ENCODE measurements around the gene IL10RB. TPM values are rescaled to one million over a fixed set of nuclear protein-coding genes. Genes with fewer than 3 reads are reported as not detected.
"Not testable (repeated sequence)": the region's sequence is repeated elsewhere in the genome, so short reads cannot be mapped to it uniquely, and the experiment has no call there.

The IL10RB gene
- total RNA-seq, 1 donor from 2014 or later, result 13.8 TPM

DNA sequence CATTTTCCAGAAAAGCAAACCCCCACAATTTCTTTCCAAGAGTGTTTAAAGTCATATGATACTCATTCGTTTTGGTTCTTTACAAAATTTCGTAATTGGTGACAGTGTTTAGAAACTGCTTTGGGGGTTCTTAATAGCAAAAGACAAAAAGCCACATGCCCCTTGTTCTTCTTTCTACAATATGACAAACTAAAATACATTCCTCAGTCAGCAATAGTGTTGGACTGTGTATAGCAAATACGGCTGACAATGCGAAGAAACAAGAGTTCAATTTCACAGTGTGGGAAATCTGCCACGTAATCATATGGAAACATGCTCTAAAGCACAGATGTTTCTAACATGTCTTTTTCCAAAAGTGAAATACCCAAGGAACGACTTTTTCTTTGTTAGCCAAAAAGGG, 51.0 kb downstream of the IL10RB start:
- H3K27me3 Mint-ChIP-seq, result peaks cover 29% of the 10 kb centered on the region
- no peaks in the 10 kb centered on the region for H3K4me1 Mint-ChIP-seq (ENCODE audit: unreplicated experiment)
- no peak for DNase-seq (ENCODE audit: extremely low spot score, unreplicated experiment)
- TF ChIP-seq, protein P1, sequence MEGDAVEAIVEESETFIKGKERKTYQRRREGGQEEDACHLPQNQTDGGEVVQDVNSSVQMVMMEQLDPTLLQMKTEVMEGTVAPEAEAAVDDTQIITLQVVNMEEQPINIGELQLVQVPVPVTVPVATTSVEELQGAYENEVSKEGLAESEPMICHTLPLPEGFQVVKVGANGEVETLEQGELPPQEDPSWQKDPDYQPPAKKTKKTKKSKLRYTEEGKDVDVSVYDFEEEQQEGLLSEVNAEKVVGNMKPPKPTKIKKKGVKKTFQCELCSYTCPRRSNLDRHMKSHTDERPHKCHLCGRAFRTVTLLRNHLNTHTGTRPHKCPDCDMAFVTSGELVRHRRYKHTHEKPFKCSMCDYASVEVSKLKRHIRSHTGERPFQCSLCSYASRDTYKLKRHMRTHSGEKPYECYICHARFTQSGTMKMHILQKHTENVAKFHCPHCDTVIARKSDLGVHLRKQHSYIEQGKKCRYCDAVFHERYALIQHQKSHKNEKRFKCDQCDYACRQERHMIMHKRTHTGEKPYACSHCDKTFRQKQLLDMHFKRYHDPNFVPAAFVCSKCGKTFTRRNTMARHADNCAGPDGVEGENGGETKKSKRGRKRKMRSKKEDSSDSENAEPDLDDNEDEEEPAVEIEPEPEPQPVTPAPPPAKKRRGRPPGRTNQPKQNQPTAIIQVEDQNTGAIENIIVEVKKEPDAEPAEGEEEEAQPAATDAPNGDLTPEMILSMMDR (conservative IDR thresholded peaks at IDR 0.05), result no peak
- no peak overlapping the region for H3K27ac Mint-ChIP-seq
- peaks cover 5% of the 10 kb centered on the region for H3K9me3 Mint-ChIP-seq
- H3K4me3 Mint-ChIP-seq, result no peak overlapping the region
- no peaks in the 10 kb centered on the region for H3K36me3 Mint-ChIP-seq

DNA sequence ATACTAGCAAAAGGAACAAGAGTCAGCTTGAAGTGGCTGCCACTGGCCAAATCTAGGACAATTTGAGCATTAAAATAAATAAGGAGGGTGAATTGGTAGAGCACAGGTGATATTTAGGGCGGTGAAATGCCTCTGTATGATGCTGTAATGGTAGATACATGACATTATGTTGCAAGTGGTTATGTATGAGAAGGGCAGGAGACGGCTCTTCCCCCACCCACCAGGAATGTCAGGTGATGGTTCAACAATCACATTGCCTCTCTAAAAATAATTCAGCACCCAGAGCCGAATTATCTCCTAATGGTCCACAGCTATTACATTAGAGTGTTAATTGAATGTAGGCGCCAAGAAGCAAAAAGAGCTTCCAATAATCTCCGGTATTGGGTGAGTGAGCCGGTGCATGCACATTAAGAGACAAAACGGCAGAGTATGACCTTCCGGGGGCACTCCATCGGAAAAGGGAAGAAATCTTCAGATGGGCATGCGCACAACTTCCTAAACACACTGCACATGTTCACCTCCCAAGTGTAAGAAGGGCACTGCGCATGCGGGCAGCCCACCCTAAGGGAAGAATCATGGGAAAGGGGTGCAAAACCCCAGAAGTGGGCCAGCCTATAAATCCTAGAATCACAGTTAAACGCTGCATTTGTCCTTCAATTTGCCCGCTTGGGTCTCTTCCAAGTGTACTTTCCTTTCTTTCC, 51.8 kb downstream of the IL10RB start:
- Mint-ChIP-seq H3K9me3 (peaks cover 5% of the 10 kb centered on the region), H3K27me3 (peaks cover 29% of the 10 kb centered on the region), H3K4me1 (ENCODE audit: unreplicated experiment) (no peaks in the 10 kb centered on the region), H3K36me3 (no peaks in the 10 kb centered on the region), H3K27ac (no peak overlapping the region), H3K4me3 (no peak overlapping the region)
- DNase-seq (ENCODE audit: extremely low spot score, unreplicated experiment), result no peak
- TF ChIP-seq, protein P1 (conservative IDR thresholded peaks at IDR 0.05), result no peak

DNA sequence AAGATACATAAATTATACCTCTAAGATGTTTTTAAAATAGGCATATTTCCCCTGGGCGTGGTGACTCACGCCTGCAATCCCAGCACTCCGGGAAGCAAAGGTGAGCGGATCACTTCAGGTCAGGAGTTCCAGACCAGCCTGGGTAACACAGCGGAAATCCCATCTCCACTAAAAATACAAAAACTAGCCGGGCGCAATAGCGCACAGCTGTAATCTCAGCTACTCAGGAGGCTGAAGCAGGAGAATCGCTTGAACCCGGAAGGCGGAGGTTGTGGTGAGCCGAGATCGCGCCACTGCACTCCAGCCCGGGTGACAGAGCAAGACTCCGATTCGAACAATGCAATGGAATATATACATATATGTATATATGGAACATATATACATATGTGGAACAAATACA, 54.8 kb downstream of the IL10RB start:
- H3K4me1 Mint-ChIP-seq (ENCODE audit: unreplicated experiment); H3K36me3 Mint-ChIP-seq: not testable (repeated sequence)

DNA sequence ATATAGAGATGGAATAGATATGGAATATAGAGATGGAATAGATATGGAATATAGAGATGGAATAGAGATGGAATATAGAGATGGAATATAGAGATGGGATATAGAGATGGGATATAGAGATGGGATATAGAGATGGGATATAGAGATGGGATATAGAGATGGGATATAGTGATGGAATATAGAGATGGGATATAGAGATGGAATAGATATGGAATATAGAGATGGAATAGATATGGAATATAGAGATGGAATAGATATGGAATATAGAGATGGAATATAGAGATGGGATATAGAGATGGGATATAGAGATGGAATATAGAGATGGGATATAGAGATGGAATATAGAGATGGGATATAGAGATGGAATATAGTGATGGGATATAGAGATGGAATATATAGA, 57.4 kb downstream of the IL10RB start:
- H3K4me3 Mint-ChIP-seq; DNase-seq (ENCODE audit: extremely low spot score, unreplicated experiment); H3K27ac Mint-ChIP-seq; H3K9me3 Mint-ChIP-seq; H3K36me3 Mint-ChIP-seq; H3K4me1 Mint-ChIP-seq (ENCODE audit: unreplicated experiment); H3K27me3 Mint-ChIP-seq: not testable (repeated sequence)

More for the DNA sequence above, 54.8 kb downstream of the IL10RB start:
- not testable (repeated sequence) for H3K4me3 Mint-ChIP-seq; H3K9me3 Mint-ChIP-seq; DNase-seq (ENCODE audit: extremely low spot score, unreplicated experiment); H3K27ac Mint-ChIP-seq
- H3K27me3 Mint-ChIP-seq, result peaks cover 13% of the 10 kb centered on the region

DNA sequence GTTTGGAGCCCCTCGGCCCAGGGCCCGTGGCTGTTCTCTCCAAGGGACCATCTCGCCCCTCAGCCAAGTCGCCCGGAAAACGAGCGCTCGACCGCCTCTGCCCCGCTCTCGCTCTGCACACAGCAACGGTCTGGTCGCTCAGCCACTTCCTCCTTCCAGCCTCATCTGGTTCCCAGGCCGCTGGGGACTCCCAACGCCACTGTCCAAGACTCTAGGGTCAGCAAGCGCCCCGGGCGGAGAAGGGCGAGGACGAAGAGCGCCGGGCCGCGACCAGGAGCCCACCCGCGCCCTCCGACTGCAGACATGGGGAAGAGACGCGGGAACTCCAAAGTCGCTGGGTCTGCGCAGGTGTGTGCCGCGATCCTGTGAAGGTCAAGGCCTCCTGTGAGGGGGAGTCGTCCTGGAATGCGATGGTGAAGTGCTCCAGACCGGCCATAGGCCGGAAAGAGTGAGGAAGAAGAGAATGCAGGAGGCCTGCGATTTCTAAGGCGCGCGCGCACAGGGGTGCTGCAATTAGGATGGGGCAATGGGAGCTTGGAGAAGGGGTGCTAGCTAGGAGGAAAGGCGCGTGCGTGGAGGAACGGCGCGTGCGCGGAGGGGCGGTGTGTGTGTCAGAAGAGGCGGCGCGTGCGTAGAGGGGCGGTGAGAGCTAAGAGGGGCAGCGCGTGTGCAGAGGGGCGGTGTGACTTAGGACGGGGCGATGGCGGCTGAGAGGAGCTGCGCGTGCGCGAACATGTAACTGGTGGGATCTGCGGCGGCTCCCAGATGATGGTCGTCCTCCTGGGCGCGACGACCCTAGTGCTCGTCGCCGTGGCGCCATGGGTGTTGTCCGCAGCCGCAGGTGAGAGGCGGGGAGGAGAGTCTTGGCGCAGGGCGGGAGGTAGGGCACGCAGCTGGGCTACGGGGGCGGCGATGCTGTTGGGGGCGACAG, 58.4 kb downstream of the IL10RB start, which contains the start of gene IFNAR1:
Gene IFNAR1, plus strand, starts transcription at position 680 of the 931 bp plus-strand sequence. Its CDS starts 86 bp downstream, at position 766.
- Mint-ChIP-seq H3K4me1 (ENCODE audit: unreplicated experiment) (peaks cover 10% of the 10 kb centered on the region), H3K27ac (no peak within 1 kb of the TSS)

DNA sequence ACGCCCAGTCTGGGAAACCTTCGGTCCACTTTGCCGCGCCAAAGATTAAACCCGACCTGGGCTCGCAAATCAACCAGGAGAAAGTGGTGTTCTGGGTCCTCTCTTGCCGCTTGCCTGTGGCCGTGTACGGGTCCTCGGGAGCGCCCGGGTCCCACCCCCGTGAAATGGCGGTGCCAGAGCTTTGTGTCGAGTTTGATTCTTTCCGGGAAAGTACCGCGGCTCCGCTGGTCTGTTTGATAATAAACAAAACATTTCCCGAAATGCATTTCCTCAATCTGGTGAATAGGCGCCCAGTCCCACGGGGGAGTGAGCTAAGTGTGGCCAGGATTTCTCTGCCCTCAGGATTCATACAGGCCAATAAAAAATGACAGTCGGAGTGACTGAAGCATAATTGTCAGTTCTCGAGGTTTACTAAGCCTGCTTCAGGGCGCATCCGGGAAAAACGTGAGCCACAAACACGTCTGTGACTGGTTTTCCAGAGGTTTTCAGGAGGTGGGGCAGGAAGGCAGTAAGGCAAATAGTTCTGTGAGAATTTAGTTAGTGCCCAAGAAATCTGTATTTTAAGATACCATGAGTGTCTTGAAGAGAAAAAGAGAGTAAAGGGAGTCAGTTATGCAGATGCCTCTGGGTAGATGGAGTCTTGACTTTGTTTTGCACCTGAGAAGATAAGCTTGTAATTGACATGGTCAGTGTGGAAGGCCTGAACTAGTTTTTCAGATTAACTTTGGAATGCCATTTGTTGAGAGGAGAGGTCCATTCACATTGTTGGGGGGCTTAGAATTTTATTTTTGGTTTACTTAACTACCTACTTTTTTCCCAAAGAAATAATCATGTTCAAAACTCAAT, 59.3 kb downstream of the IL10RB start:
- no peak overlapping the region for H3K27ac Mint-ChIP-seq
- H3K27me3 Mint-ChIP-seq, result no peaks in the 10 kb centered on the region

More for the DNA sequence above, 58.4 kb downstream of the IL10RB start, which contains the start of gene IFNAR1:
- Mint-ChIP-seq H3K4me3 (no peak within 1 kb of the TSS), H3K27me3 (no peaks in the 10 kb centered on the region), H3K9me3 (no peaks in the 10 kb centered on the region), H3K36me3 (peaks cover 8% of the 10 kb centered on the region)
- peak; percentile 99 for DNase-seq (ENCODE audit: extremely low spot score, unreplicated experiment)
- TF ChIP-seq, protein P1 (conservative IDR thresholded peaks at IDR 0.05), result no peak

More for the DNA sequence above, 59.3 kb downstream of the IL10RB start:
- peaks cover 14% of the 10 kb centered on the region for H3K36me3 Mint-ChIP-seq
- no peak overlapping the region for H3K4me3 Mint-ChIP-seq
- peak; percentile 73 for DNase-seq (ENCODE audit: extremely low spot score, unreplicated experiment)
- peaks cover 10% of the 10 kb centered on the region for H3K4me1 Mint-ChIP-seq (ENCODE audit: unreplicated experiment)
- no peaks in the 10 kb centered on the region for H3K9me3 Mint-ChIP-seq
- TF ChIP-seq, protein P1 (conservative IDR thresholded peaks at IDR 0.05), result no peak

Data from type B pancreatic cell (in vitro differentiated cells).